ENCODE results near the gene TBC1D5.

DNA sequence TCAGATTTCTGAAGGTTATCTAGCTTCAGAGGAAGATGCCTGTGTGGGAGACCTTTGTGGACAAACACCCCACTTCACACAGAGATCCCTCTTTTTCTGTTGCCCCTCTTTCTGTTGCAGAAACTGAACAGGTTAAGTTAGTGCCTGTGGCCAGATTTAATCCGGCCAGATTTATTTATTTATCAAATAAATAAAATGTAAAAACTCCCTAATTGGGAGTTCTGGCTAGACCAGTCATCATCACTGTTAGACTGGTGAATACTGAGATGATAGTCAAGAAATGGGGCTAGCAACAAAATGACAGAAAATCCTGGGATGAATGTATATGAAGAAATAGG, 1.2 kb upstream of the TBC1D5 start:
- no peak for TF ChIP-seq POLR2AphosphoS5 (IDR thresholded peaks at IDR 0.05; ENCODE audit: low read depth, low read length)
- no peak for TF ChIP-seq POLR2A (IDR thresholded peaks at IDR 0.05; ENCODE audit: low read depth, low read length)
- TF ChIP-seq PAX5 (IDR thresholded peaks at IDR 0.05; ENCODE audit: insufficient read depth, low read length, severe bottlenecking) = no peak
- no peak for TF ChIP-seq TAF1 (IDR thresholded peaks at IDR 0.05; ENCODE audit: low read depth, low read length)
- no peak for TF ChIP-seq POU2F2 (IDR thresholded peaks at IDR 0.05; ENCODE audit: low read depth, low read length)
- TF ChIP-seq SPI1 (IDR thresholded peaks at IDR 0.05; ENCODE audit: low read depth, low read length) = no peak
